Panc1 (cell line): ENCODE results near the gene MVD.

Experiments
- POLR2AphosphoS5 ChIP-seq: IDR thresholded peaks from 2 replicates; pipeline ENCODE4 v1.6.1; 2012; ENCODE audit warnings: mild to moderate bottlenecking, low read depth, low read length, moderate library complexity
- REST ChIP-seq, 2 experiments: IDR thresholded peaks; 2 replicates each; pipeline ENCODE4 v1.6.1; 2011 to 2012; ENCODE audit warnings: low read depth in 2 of 2, control low read depth in 1 of 2, low read length in 1 of 2, mild to moderate bottlenecking in 1 of 2, moderate library complexity in 1 of 2; ENCODE audit not compliant: insufficient read depth in 1 of 2
- SIN3A ChIP-seq: IDR thresholded peaks from 2 replicates; pipeline ENCODE4 v1.6.1; 2012; ENCODE audit warnings: low read depth, mild to moderate bottlenecking, low read length, moderate library complexity, borderline replicate concordance; ENCODE audit not compliant: insufficient read depth
- TF ChIP-seq, protein P1 (sequence below): fragments of 450-650 bp; IDR thresholded peaks from 2 replicates; pipeline ENCODE4 v1.5.1; 2017; ENCODE audit warnings: mild to moderate bottlenecking

- TF ChIP-seq, protein P1, sequence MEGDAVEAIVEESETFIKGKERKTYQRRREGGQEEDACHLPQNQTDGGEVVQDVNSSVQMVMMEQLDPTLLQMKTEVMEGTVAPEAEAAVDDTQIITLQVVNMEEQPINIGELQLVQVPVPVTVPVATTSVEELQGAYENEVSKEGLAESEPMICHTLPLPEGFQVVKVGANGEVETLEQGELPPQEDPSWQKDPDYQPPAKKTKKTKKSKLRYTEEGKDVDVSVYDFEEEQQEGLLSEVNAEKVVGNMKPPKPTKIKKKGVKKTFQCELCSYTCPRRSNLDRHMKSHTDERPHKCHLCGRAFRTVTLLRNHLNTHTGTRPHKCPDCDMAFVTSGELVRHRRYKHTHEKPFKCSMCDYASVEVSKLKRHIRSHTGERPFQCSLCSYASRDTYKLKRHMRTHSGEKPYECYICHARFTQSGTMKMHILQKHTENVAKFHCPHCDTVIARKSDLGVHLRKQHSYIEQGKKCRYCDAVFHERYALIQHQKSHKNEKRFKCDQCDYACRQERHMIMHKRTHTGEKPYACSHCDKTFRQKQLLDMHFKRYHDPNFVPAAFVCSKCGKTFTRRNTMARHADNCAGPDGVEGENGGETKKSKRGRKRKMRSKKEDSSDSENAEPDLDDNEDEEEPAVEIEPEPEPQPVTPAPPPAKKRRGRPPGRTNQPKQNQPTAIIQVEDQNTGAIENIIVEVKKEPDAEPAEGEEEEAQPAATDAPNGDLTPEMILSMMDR, result no peak
- TF ChIP-seq REST (IDR thresholded peaks at IDR 0.05; ENCODE audit: insufficient read depth in 1 of 2, low read depth in 2 of 2, low read length in 1 of 2) (no peak), POLR2AphosphoS5 (no peak), SIN3A (no peak)
Measured at GRCh38 chr16:88710556-88710955, 47.7 kb upstream of the MVD start.
